ENCODE data around the gene TPTE2.
"Not testable (repeated sequence)": the region's sequence is repeated elsewhere in the genome, so short reads cannot be mapped to it uniquely, and the experiment has no call there.

Gene TPTE2

DNA sequence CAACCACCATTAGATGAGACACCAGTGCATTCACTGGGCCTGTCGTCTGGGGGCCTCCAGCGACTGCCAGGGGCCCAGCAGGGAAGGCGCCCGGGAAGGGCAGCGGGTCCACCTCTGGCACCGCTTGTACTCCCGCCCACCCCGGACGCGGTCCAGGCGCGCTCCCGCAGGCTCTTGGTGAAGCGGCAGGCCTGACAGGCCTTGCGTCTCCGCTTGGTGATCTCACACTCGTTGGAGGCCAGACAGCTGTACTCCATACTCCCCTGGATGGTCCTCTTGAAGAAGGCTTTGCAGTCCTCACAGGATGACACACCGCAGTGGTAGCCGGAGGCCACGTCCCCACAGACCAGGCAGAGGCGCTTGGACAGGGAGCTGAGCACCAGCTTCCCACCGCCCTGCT lies 660 bp downstream of the TPTE2 start:
- H3K36me3 ChIP-seq (ENCODE audit: insufficient read depth, low read length); H3K4me3 ChIP-seq (ENCODE audit: low read length); H3K4me1 ChIP-seq (ENCODE audit: control insufficient read depth, insufficient read depth, low read length): not testable (repeated sequence)

DNA sequence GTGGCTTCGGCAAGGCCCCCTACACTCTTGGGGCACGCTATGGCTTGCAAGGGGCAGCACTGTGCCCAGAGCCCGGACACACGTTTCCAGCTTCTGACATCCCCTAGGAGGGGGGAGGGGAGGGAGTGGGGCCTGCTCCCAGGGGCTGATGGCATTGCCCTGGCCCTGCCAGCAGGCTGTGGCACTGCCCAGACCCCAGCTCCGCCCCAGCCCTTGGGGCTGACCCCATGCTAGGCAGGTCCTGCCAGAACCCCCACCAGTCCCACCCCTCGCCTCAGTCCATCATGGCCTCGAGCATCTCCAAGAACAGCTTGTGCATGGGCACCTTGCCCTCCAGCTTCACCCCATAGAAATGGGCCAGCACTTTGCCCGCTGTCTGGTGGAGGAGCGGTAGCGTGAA lies 1.6 kb downstream of the TPTE2 start:
- not testable (repeated sequence) for H3K4me3 ChIP-seq (ENCODE audit: low read length); H3K4me1 ChIP-seq (ENCODE audit: control insufficient read depth, insufficient read depth, low read length); H3K27me3 ChIP-seq (ENCODE audit: control insufficient read depth, insufficient read depth, low read length); H3K36me3 ChIP-seq (ENCODE audit: insufficient read depth, low read length); H3K9ac ChIP-seq (ENCODE audit: low read depth, low read length); H3K9me3 ChIP-seq (replicated peaks; ENCODE audit: low read length); H3K4me2 ChIP-seq (ENCODE audit: low read length)

More for the DNA sequence above, 660 bp downstream of the TPTE2 start:
- not testable (repeated sequence) for H3K4me2 ChIP-seq (ENCODE audit: low read length); H3K9ac ChIP-seq (ENCODE audit: low read depth, low read length); H3K27me3 ChIP-seq (ENCODE audit: control insufficient read depth, insufficient read depth, low read length); H3K9me3 ChIP-seq (replicated peaks; ENCODE audit: low read length)

GRCh38 chr13:19557287-19557686 lies 4.0 kb downstream of the TPTE2 start:
- H3K9me3 ChIP-seq (replicated peaks; ENCODE audit: low read length); H3K27me3 ChIP-seq (ENCODE audit: control insufficient read depth, insufficient read depth, low read length); H3K4me1 ChIP-seq (ENCODE audit: control insufficient read depth, insufficient read depth, low read length); H3K4me3 ChIP-seq (ENCODE audit: low read length); H3K4me2 ChIP-seq (ENCODE audit: low read length); H3K36me3 ChIP-seq (ENCODE audit: insufficient read depth, low read length); H3K9ac ChIP-seq (ENCODE audit: low read depth, low read length): not testable (repeated sequence)

DNA sequence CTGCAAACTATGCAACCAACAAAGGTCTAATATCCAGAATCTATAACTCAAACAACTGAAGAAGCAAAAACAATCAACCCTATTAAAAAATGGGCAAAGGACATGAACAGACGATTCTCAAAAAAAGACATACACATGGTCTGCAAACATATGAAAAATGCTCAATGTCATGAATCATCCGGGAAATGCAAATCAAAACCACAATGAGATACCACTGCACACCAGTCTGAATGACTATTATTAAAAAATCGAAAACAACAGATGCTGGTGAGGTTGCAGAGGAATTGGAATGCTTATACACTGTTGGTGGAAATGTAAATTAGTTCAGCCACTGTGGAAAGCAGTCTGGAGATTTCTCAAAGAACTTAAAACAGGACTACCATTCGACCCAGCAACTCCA lies 12.1 kb downstream of the TPTE2 start:
- H3K9me3 ChIP-seq (replicated peaks; ENCODE audit: low read length); H3K36me3 ChIP-seq (ENCODE audit: insufficient read depth, low read length); H3K4me3 ChIP-seq (ENCODE audit: low read length); H3K4me1 ChIP-seq (ENCODE audit: control insufficient read depth, insufficient read depth, low read length); H3K27me3 ChIP-seq (ENCODE audit: control insufficient read depth, insufficient read depth, low read length); H3K9ac ChIP-seq (ENCODE audit: low read depth, low read length); H3K4me2 ChIP-seq (ENCODE audit: low read length): not testable (repeated sequence)

DNA sequence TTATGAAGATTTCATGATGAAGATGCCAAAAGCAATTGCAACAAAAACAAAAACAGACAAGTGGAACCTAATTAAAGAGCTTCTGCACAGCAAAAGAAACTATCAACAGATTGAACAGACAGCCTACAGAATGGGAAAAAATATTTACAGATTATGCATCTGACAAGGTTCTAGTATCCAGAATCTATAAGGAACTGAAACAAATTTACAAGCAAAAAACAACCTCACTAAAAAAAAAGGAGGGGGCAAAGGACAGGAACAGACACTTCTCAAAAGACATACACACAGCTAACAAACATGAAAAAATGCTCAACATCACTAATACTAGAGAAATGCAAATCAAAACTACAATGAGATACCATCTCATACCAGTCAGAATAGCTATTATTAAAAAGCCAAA lies 35.7 kb downstream of the TPTE2 start:
- not testable (repeated sequence) for H3K9ac ChIP-seq (ENCODE audit: low read depth, low read length)

DNA sequence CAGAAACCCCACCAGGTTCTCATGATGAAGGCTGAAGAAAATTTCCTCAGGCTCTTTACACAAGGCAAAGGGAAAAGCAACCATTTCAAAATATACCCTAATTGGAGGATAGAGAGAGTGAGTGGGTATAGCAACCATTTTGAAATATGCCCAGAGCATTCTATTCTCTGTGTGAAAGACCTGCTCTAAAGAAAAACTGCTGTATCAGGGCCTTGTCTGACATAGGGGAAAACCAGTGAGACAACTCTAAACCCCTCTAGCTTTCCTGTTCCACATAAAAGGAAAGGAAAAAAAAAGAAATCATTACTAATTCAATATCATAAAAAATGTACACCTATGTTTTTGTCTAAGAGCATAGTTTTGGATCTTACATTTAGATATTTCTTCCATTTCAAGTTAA lies 42.3 kb downstream of the TPTE2 start:
- H3K4me3 ChIP-seq (ENCODE audit: low read length): no peak overlapping the region
- H3K36me3 ChIP-seq (ENCODE audit: insufficient read depth, low read length): no peaks in the 10 kb centered on the region
- no peak overlapping the region for H3K9ac ChIP-seq (ENCODE audit: low read depth, low read length)
- H3K27me3 ChIP-seq (ENCODE audit: control insufficient read depth, insufficient read depth, low read length): no peaks in the 10 kb centered on the region
- H3K4me2 ChIP-seq (ENCODE audit: low read length): no peak overlapping the region
- H3K4me1 ChIP-seq (ENCODE audit: control insufficient read depth, insufficient read depth, low read length): no peaks in the 10 kb centered on the region
- H3K9me3 ChIP-seq (replicated peaks; ENCODE audit: low read length): no peaks in the 10 kb centered on the region

More for the DNA sequence above, 35.7 kb downstream of the TPTE2 start:
- not testable (repeated sequence) for H3K36me3 ChIP-seq (ENCODE audit: insufficient read depth, low read length); H3K27me3 ChIP-seq (ENCODE audit: control insufficient read depth, insufficient read depth, low read length); H3K4me3 ChIP-seq (ENCODE audit: low read length); H3K4me1 ChIP-seq (ENCODE audit: control insufficient read depth, insufficient read depth, low read length); H3K4me2 ChIP-seq (ENCODE audit: low read length); H3K9me3 ChIP-seq (replicated peaks; ENCODE audit: low read length)

GRCh38 chr13:19507623-19508022 lies 53.7 kb downstream of the TPTE2 start:
- not testable (repeated sequence) for H3K4me1 ChIP-seq (ENCODE audit: control insufficient read depth, insufficient read depth, low read length); H3K9ac ChIP-seq (ENCODE audit: low read depth, low read length); H3K36me3 ChIP-seq (ENCODE audit: insufficient read depth, low read length); H3K27me3 ChIP-seq (ENCODE audit: control insufficient read depth, insufficient read depth, low read length); H3K9me3 ChIP-seq (replicated peaks; ENCODE audit: low read length); H3K4me2 ChIP-seq (ENCODE audit: low read length); H3K4me3 ChIP-seq (ENCODE audit: low read length)

- not testable (repeated sequence) for H3K4me2 ChIP-seq (ENCODE audit: low read length); H3K9me3 ChIP-seq (replicated peaks; ENCODE audit: low read length); H3K9ac ChIP-seq (ENCODE audit: low read depth, low read length)
Observed at GRCh38 chr13:19460126-19460525, 101.2 kb downstream of the TPTE2 start.

DNA sequence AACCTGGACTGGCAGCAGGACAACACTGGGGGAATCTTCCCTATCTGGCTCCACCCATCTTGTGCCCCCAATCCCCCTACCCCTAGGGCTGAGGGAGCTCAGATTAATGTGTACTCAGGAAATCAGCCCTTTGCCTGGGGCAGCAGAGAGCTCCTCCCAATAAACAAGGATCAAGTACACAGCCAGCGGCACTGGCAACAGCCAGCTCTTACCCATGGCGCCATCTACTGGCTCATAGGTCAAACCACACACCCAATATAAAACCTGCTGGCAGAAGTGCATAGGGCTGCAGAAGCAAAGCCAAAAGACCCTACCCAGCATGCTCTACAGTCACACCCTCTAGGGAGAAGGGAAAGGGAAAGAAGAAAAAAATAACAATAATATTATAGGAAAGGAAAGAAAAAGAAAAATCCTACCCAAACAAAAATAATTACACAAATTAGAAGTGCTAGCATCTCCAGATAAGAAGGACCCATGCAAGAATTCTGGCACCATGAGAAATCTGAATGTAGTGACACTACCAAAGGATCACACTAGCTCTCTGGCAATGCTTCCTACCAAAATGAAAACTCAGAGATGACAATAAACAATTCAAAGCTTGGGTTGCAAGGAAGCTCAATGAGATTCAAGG lies 122.2 kb downstream of the TPTE2 start:
- H3K9me3 ChIP-seq (replicated peaks; ENCODE audit: low read length); H3K36me3 ChIP-seq (ENCODE audit: insufficient read depth, low read length); H3K4me2 ChIP-seq (ENCODE audit: low read length); H3K9ac ChIP-seq (ENCODE audit: low read depth, low read length); H3K27me3 ChIP-seq (ENCODE audit: control insufficient read depth, insufficient read depth, low read length); H3K4me3 ChIP-seq (ENCODE audit: low read length); H3K4me1 ChIP-seq (ENCODE audit: control insufficient read depth, insufficient read depth, low read length): not testable (repeated sequence)

More at GRCh38 chr13:19460126-19460525, 101.2 kb downstream of the TPTE2 start:
- H3K4me3 ChIP-seq (ENCODE audit: low read length); H3K36me3 ChIP-seq (ENCODE audit: insufficient read depth, low read length); H3K27me3 ChIP-seq (ENCODE audit: control insufficient read depth, insufficient read depth, low read length); H3K4me1 ChIP-seq (ENCODE audit: control insufficient read depth, insufficient read depth, low read length): not testable (repeated sequence)

GRCh38 chr13:19437780-19438179 lies 123.6 kb downstream of the TPTE2 start:
- not testable (repeated sequence) for H3K4me1 ChIP-seq (ENCODE audit: control insufficient read depth, insufficient read depth, low read length); H3K9me3 ChIP-seq (replicated peaks; ENCODE audit: low read length); H3K36me3 ChIP-seq (ENCODE audit: insufficient read depth, low read length); H3K27me3 ChIP-seq (ENCODE audit: control insufficient read depth, insufficient read depth, low read length); H3K9ac ChIP-seq (ENCODE audit: low read depth, low read length); H3K4me3 ChIP-seq (ENCODE audit: low read length); H3K4me2 ChIP-seq (ENCODE audit: low read length)

GRCh38 chr13:19422236-19422635 lies 139.1 kb downstream of the TPTE2 start:
- not testable (repeated sequence) for H3K4me3 ChIP-seq (ENCODE audit: low read length); H3K4me1 ChIP-seq (ENCODE audit: control insufficient read depth, insufficient read depth, low read length); H3K9me3 ChIP-seq (replicated peaks; ENCODE audit: low read length); H3K4me2 ChIP-seq (ENCODE audit: low read length); H3K9ac ChIP-seq (ENCODE audit: low read depth, low read length); H3K36me3 ChIP-seq (ENCODE audit: insufficient read depth, low read length); H3K27me3 ChIP-seq (ENCODE audit: control insufficient read depth, insufficient read depth, low read length)

DNA sequence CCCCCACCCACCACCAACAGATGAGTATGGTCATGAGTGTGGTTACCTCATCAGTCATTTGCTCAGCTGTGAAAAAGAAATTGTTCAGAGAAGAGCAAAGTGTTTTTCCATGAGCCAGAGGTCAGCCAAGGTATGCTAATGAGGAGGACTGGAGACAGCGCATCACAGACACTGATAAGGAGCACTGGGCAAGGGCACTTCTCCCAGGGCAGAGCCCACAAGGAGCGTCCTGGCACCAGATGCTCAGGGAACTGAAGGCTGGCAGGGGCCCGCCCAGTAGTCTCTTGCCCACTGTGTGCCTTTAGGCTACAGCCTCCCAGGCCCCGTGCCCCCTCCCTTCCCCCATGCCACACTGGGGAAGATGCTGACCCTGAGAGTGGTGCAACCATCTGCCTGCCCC lies 148.8 kb downstream of the TPTE2 start:
- not testable (repeated sequence) for H3K9ac ChIP-seq (ENCODE audit: low read depth, low read length); H3K4me3 ChIP-seq (ENCODE audit: low read length); H3K27me3 ChIP-seq (ENCODE audit: control insufficient read depth, insufficient read depth, low read length); H3K9me3 ChIP-seq (replicated peaks; ENCODE audit: low read length); H3K4me2 ChIP-seq (ENCODE audit: low read length); H3K36me3 ChIP-seq (ENCODE audit: insufficient read depth, low read length); H3K4me1 ChIP-seq (ENCODE audit: control insufficient read depth, insufficient read depth, low read length)
